Pancreas (tissue), 10 donors: ENCODE measurements around the gene ABCG1. TPM values are rescaled to one million over a fixed set of nuclear protein-coding genes. Genes with fewer than 3 reads are reported as not detected.

Experiments used
- ATAC-seq, 4 donors: fragments of 200-7000 bp; cut with Tn5 transposase; one replicate each; pipeline versions ENCODE4 v1.8.0 to v1.9.1; 2020; ENCODE audit warnings: mild to moderate bottlenecking in 4 of 4, moderate library complexity in 4 of 4
- DNase-seq, 6 donors: peaks; one replicate each; pipeline ENCODE4 v3.0.0-alpha.2; 2020
- FAIRE-seq: peaks from 2 replicates; lab custom pipeline; 2012; peaks lifted over from hg19 to GRCh38; lab: Jason Lieb, UNC
- H3K27ac ChIP-seq, 4 donors: fragments of 200-600 bp; sonication (generic); 1 replicate in 3 of 4; 2 replicates in 1 of 4; pipeline versions ENCODE4 v1.5.0 to v1.8.0; 2020
- H3K27me3 ChIP-seq, 4 donors: fragments of 200-600 bp; one replicate each; pipeline ENCODE4 v1.8.0; 2021
- H3K36me3 ChIP-seq, 3 donors: fragments of 200-600 bp; sonication (generic) in 1 of 3; one replicate each; pipeline versions ENCODE4 v1.5.0 to v1.8.0; 2020 to 2021
- H3K4me1 ChIP-seq, 3 donors: fragments of 200-600 bp; one replicate each; pipeline ENCODE4 v1.8.0; 2021
- H3K4me3 ChIP-seq, 4 donors: fragments of 200-600 bp; sonication (generic) in 2 of 4; one replicate each; pipeline versions ENCODE4 v1.5.0 to v1.8.0; 2020 to 2021
- H3K9me3 ChIP-seq, 4 donors: fragments of 200-600 bp; one replicate each; pipeline ENCODE4 v1.8.0; 2021
- WGBS, 2 donors: extraction: QIAGEN DNeasy Blood & Tissue Kit; methylation state at CpG; one replicate each; pipeline ENCODE4 v1.1.7; 2013; 5-methylcytosine and 5-hydroxymethylcytosine counted together
- intact Hi-C, 3 donors: fragments of 100-400 bp; cut with DNase I; formaldehyde crosslinking; loops; one replicate each; pipeline versions ENCODE4 v1.11.1 to v1.14.2; 2022
- polyA plus RNA-seq, 2 donors: library from polyadenylated mRNA; stranded (reverse); fragments of 200-250 nt; gene quantifications; one replicate each; pipeline ENCODE4 v1.2.3, GENCODE V29; 2013
- total RNA-seq, 6 donors: library from RNA; stranded (reverse); fragmentation: NEBNext Ultra II Directional in 4 of 6; extraction: Animal tissue kit (Norgen Biotek cat#: 25700) in 4 of 6; gene quantifications; one replicate each; pipeline versions ENCODE4 v1.2.1 to v1.2.4, GENCODE V29; 2021 to 2023
- TF ChIP-seq, protein P1 (sequence below), 4 donors: fragments of 200-600 bp; sonication (generic) in 3 of 4; IDR thresholded peaks; one replicate each; pipeline versions ENCODE4 v1.5.0 to v1.8.0; 2021; ENCODE audit warnings: antibody characterized with exemption in 4 of 4
- donor health status: healthy with polysubstance abuse.
- donor health status: DM: no; HTN: no; CAD: no; lungs with moderate emphysema.
- donor health status: DM: no; HTN: no; CAD: no.
- donor health status: control.
- donor health status: control.
- donor health status: Bipolar disorder and iron deficiency.
- donor health status: DM: yes; HTN: yes; CAD: no.
- donor health status: DM: no; HTN: no; CAD: no.
- donor health status: DM: no; HTN: no; CAD: no.
- donor health status: DM: yes; HTN: yes; CAD: no.

ABCG1 gene
- total and polyA plus RNA-seq, 8 donors = 1.6 to 10.3 (median 4.2) TPM

DNA sequence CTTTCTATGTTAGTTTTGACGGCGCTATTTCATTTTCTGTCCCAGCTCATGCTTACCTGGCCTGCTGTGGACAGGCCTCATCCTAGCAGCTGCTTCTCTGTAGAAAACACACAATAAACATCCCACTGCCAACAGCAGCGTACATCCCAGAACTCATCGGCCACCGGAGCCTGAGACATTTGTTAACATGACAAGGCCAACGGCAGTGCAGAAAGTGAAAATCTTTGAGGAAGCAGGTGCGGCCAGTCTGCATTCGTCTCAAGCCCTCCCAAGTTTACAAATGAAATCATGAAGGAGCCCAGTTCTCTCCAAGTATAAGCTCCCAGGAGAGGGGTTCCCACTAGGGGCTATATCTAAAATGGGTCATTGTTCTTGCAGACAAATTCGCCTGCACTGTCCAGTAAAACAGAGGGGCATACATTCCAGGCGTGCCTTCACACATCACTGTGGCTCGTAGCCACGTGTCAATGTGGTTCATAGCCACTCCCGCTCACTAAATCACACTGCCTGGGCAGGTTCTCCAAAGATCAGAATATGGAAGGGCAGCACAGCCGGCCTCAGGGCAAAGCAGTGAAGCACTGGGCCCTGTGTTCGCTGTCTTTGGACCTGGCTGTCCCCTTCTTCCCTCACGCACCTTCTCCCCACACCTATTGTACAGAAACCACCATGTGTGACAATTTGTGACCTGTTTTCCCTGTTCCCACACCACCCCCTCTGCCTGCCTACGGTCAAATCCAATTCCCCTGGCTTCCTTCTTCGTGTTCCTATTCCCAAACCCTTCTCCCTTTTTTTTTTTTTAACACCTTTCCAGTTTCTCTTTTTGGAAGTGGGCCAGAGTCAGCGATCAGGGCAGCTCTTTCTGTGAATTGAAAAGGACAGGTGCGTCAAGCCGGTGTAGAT, 27.0 kb upstream of the ABCG1 start:
- intact Hi-C loops = no loop called here
- Histone ChIP-seq H3K4me1 (no peaks in the 10 kb centered on the region), H3K36me3 (no peaks in the 10 kb centered on the region), H3K27ac (no peak overlapping the region), H3K9me3 (no peaks in the 10 kb centered on the region), H3K27me3 (no peaks in the 10 kb centered on the region), H3K4me3 (no peak overlapping the region)
- TF ChIP-seq, protein P1, sequence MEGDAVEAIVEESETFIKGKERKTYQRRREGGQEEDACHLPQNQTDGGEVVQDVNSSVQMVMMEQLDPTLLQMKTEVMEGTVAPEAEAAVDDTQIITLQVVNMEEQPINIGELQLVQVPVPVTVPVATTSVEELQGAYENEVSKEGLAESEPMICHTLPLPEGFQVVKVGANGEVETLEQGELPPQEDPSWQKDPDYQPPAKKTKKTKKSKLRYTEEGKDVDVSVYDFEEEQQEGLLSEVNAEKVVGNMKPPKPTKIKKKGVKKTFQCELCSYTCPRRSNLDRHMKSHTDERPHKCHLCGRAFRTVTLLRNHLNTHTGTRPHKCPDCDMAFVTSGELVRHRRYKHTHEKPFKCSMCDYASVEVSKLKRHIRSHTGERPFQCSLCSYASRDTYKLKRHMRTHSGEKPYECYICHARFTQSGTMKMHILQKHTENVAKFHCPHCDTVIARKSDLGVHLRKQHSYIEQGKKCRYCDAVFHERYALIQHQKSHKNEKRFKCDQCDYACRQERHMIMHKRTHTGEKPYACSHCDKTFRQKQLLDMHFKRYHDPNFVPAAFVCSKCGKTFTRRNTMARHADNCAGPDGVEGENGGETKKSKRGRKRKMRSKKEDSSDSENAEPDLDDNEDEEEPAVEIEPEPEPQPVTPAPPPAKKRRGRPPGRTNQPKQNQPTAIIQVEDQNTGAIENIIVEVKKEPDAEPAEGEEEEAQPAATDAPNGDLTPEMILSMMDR (IDR thresholded peaks at IDR 0.05) = no peak
- DNase-seq (no peak), FAIRE-seq (no peak), ATAC-seq (peak in 1 of 4 donors; percentile 58)
- WGBS, 2 donors = 60 to 61% methylated on average over 21 of the region's 21 CpGs

DNA sequence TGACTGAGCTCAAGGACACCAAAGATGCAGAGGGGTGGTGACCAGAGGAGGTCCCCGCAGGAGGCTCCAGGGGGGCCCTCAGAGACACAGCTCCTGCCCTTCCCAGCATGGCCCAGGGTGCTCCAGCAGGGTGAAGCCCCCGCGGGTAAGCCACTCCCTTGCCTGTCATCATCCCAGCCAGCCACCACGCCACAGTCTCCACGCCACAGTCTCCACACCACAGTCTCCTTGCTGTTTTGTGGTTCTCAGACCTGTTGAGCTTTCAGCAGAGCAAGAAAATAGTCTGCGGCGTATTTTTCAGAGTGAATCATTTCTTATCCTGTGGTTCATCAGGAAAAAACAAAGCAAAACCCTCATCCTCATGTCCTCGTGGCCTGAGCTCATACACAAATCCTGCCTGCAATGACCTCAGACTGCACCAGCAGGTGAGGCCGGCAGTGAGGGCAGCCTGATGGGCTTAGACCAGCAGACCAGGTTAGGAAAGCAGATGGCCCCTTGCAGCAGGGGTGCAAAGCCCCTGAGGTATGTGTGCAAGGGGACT, 25.7 kb upstream of the ABCG1 start:
- intact Hi-C loops = no loop called here
- ATAC-seq (no peak), DNase-seq (no peak), FAIRE-seq (no peak)
- TF ChIP-seq, protein P1 (IDR thresholded peaks at IDR 0.05) = no peak
- Histone ChIP-seq H3K27ac (no peak overlapping the region), H3K9me3 (no peaks in the 10 kb centered on the region), H3K4me3 (no peak overlapping the region), H3K36me3 (no peaks in the 10 kb centered on the region), H3K4me1 (no peaks in the 10 kb centered on the region), H3K27me3 (no peaks in the 10 kb centered on the region)
- WGBS, 2 donors = 77 to 85% methylated on average over 9 of the region's 9 CpGs

DNA sequence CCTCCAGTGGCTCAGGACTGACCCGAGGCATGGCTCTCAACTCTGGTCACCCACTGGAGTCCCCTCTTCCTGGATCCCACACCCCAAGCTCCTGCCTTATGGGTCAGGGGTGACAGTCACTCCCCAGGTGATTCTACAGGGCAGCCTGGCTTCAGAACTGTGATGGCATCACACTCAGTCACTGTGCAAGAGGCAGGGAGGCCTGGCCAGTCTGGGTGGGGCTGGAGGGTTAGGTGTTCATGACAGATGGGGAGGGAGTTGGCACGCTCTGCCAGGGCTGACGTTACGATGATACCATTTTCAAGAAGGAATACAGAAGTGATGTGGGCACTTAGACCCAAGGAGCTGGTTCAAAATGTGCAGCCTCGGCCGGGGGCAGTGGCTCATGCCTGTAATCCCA, 25.2 kb upstream of the ABCG1 start:
- no peak for DNase-seq
- FAIRE-seq = no peak
- H3K36me3 ChIP-seq = no peaks in the 10 kb centered on the region
- WGBS, 2 donors = 78 to 92% methylated on average over 6 of the region's 6 CpGs
- no peaks in the 10 kb centered on the region for H3K9me3 ChIP-seq
- no peak overlapping the region for H3K27ac ChIP-seq
- TF ChIP-seq, protein P1 (IDR thresholded peaks at IDR 0.05) = no peak
- H3K4me3 ChIP-seq = no peak overlapping the region
- ATAC-seq = no peak
- peaks cover 0 to 2% (median 0%) of the 10 kb centered on the region in 3 donors for H3K4me1 ChIP-seq
- no peaks in the 10 kb centered on the region for H3K27me3 ChIP-seq
- intact Hi-C loops = no loop called here

DNA sequence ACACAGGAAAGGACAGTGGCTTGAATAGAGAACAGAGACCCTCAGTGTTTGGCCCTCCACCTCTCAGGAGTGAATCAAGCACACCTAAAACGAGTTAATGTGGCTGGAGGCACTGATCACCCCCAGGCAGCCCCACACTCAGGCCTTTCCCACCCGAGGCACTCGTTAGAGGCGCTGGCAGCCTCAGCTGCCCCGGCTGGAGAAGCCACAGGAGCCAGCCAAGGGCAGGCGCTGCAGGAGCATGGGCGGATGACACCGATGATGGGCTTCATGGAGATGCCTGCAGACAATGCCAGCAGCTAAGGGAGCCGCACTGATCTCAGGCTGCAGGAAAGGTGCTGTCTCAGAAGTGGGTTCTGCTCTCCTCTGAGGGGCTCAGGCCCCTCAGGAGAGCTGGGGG, 24.1 kb upstream of the ABCG1 start:
- no peaks in the 10 kb centered on the region for H3K9me3 ChIP-seq
- H3K4me3 ChIP-seq = no peak overlapping the region
- intact Hi-C loops = no loop called here
- TF ChIP-seq, protein P1 (IDR thresholded peaks at IDR 0.05) = no peak
- ATAC-seq (no peak), DNase-seq (no peak), FAIRE-seq (no peak)
- WGBS, 2 donors = 71 to 81% methylated on average over 9 of the region's 9 CpGs
- no peaks in the 10 kb centered on the region for H3K36me3 ChIP-seq
- H3K4me1 ChIP-seq = peaks cover 0 to 14% (median 0%) of the 10 kb centered on the region in 3 donors
- no peaks in the 10 kb centered on the region for H3K27me3 ChIP-seq
- H3K27ac ChIP-seq = no peak overlapping the region
